GM12878 (cell line): Measurements from ENCODE around the gene DIRAS1. TPM values are rescaled to one million over a fixed set of nuclear protein-coding genes. Genes with fewer than 3 reads are reported as not detected.

Source experiments
- ATAC-seq: fragments of 200-7000 bp; cut with Tn5 transposase; 3 replicates; pipeline ENCODE4 v1.9.1; 2020; ENCODE audit warnings: mild to moderate bottlenecking, moderate library complexity
- BruUV-seq: library from RNA; stranded (reverse); fragments of 400-500 nt; replicated peaks from 2 replicates; lab custom pipeline; 2021; lab: Mats Ljungman, UMichigan
- CTCF ChIA-PET: fragments of 300-600 bp; sonication (Branson Sonifier 250); formaldehyde crosslinking; extraction: SDS; loops from one replicate; lab custom pipeline; 2021; ENCODE audit warnings: inconsistent platforms; lab: Yijun Ruan, JAX
- POLR2A ChIA-PET: fragments of 350-600 bp; formaldehyde crosslinking; extraction: SDS; loops from one replicate; lab custom pipeline; 2021; ENCODE audit warnings: inconsistent platforms; lab: Charles Lee
- RAD21 ChIA-PET: fragments of 300-600 bp; sonication (Branson Sonifier 250); formaldehyde crosslinking; loops from one replicate; lab custom pipeline; 2023; ENCODE audit warnings: antibody characterized with exemption; ENCODE audit not compliant: unreplicated experiment; lab: Charles Lee
- SMC1A ChIA-PET: fragments of 300-600 bp; sonication (Branson Sonifier 250); formaldehyde crosslinking; loops from one replicate; lab custom pipeline; 2023; ENCODE audit not compliant: unreplicated experiment, uncharacterized antibody; lab: Charles Lee
- DNase-seq: peaks from one replicate; pipeline ENCODE4 v3.0.0-alpha.2; 2011; ENCODE audit warnings: low read depth, low spot score
- FAIRE-seq: peaks from 3 replicates; lab custom pipeline; 2011; peaks lifted over from hg19 to GRCh38; lab: Jason Lieb, UNC
- H2AFZ ChIP-seq: 2 replicates; pipeline ENCODE4 v1.6.0; 2011; ENCODE audit warnings: low read depth, low read length, control low read depth; ENCODE audit not compliant: control insufficient read depth
- H3K27ac ChIP-seq: 2 replicates; pipeline ENCODE4 v1.5.1; 2011; ENCODE audit warnings: control low read depth; ENCODE audit not compliant: control insufficient read depth, insufficient read depth
- H3K27me3 ChIP-seq, 2 experiments: replicated peaks in 1 of 2; 2 replicates each; pipeline versions ENCODE4 v1.6.0 to v1.6.1; 2011; ENCODE audit warnings: low read length in 1 of 2; ENCODE audit not compliant: control insufficient read depth in 2 of 2, insufficient read depth in 2 of 2
- H3K36me3 ChIP-seq, 2 experiments: 2 replicates each; pipeline ENCODE4 v1.5.1; 2011; ENCODE audit warnings: low read length in 1 of 2; ENCODE audit not compliant: control insufficient read depth in 2 of 2, insufficient read depth in 2 of 2
- H3K4me1 ChIP-seq: 2 replicates; pipeline ENCODE4 v1.6.1; 2011; ENCODE audit warnings: mild to moderate bottlenecking, low read length, moderate library complexity, mixed read lengths; ENCODE audit not compliant: control insufficient read depth, insufficient read depth
- H3K4me2 ChIP-seq: 2 replicates; pipeline ENCODE4 v1.6.0; 2011; ENCODE audit warnings: control low read depth; ENCODE audit not compliant: control insufficient read depth, insufficient read depth
- H3K4me3 ChIP-seq: fragments of 200-600 bp; sonication (generic); 2 replicates; pipeline ENCODE4 v1.5.1; 2016
- H3K79me2 ChIP-seq: 2 replicates; pipeline ENCODE4 v1.6.0; 2011; ENCODE audit warnings: low read length; ENCODE audit not compliant: control insufficient read depth, insufficient read depth
- H3K9ac ChIP-seq: 2 replicates; pipeline ENCODE4 v1.8.0; 2011; ENCODE audit warnings: low read length, control low read depth, mixed read lengths; ENCODE audit not compliant: control insufficient read depth, insufficient read depth
- H3K9me3 ChIP-seq: replicated peaks from 3 replicates; pipeline ENCODE4 v1.5.1; 2011; ENCODE audit warnings: mild to moderate bottlenecking, low read length; ENCODE audit not compliant: control insufficient read depth, insufficient read depth
- H4K20me1 ChIP-seq: 2 replicates; pipeline ENCODE4 v1.6.0; 2011; ENCODE audit not compliant: control insufficient read depth, insufficient read depth
- CEBPZ ChIP-seq: fragments of 150-350 bp; IDR thresholded peaks from 2 replicates; pipeline ENCODE4 v1.6.1; 2016; ENCODE audit warnings: low read depth, low read length
- JUNB ChIP-seq: IDR thresholded peaks from 2 replicates; pipeline ENCODE4 v1.6.1; 2016; ENCODE audit warnings: antibody characterized with exemption, mild to moderate bottlenecking
- NFYA ChIP-seq: IDR thresholded peaks from 2 replicates; pipeline ENCODE4 v1.6.1; 2011; ENCODE audit warnings: low read depth, mild to moderate bottlenecking, low read length, improper control_type of control experiment, borderline replicate concordance
- PML ChIP-seq: IDR thresholded peaks from 2 replicates; pipeline ENCODE4 v1.6.1; 2012; ENCODE audit warnings: low read length, inconsistent platforms
- PRDM15 ChIP-seq: fragments of 450-650 bp; formaldehyde crosslinking; IDR thresholded peaks from 2 replicates; pipeline ENCODE4 v1.4.0; 2020; ENCODE audit warnings: mild to moderate bottlenecking, moderate library complexity
- RCOR1 ChIP-seq: conservative IDR thresholded peaks from 2 replicates; pipeline ENCODE4 v1.6.1; 2012; ENCODE audit warnings: low read depth, low read length, improper control_type of control experiment
- REST ChIP-seq: IDR thresholded peaks from 2 replicates; pipeline ENCODE4 v1.6.1; 2012; ENCODE audit warnings: mild to moderate bottlenecking, low read depth, low read length
- SMAD5 ChIP-seq: IDR thresholded peaks from 2 replicates; pipeline ENCODE4 v1.6.1; 2016; ENCODE audit warnings: antibody characterized with exemption, low read depth
- SPI1 ChIP-seq: IDR thresholded peaks from 2 replicates; pipeline ENCODE4 v1.6.1; 2011; ENCODE audit warnings: low read depth, mild to moderate bottlenecking, low read length, moderate library complexity, borderline replicate concordance; ENCODE audit not compliant: insufficient read depth
- SREBF2 ChIP-seq: IDR thresholded peaks from 2 replicates; pipeline ENCODE4 v1.6.1; 2012; ENCODE audit warnings: mild to moderate bottlenecking, low read length
- SUZ12 ChIP-seq: fragments of 200-600 bp; sonication (generic); IDR thresholded peaks from one replicate; pipeline ENCODE4 v1.6.1; 2018; ENCODE audit warnings: antibody characterized with exemption, mild to moderate bottlenecking; ENCODE audit not compliant: unreplicated experiment
- ZNF622 ChIP-seq: fragments of 450-650 bp; IDR thresholded peaks from 2 replicates; pipeline ENCODE4 v1.6.1; 2017; ENCODE audit warnings: mild to moderate bottlenecking, inconsistent platforms
- WGBS: methylation state at CpG from one replicate; pipeline ENCODE4 v1.1.6; 2016; ENCODE audit warnings: low lambda C conversion rate; ENCODE audit not compliant: insufficient replicate concordance, insufficient coverage; ENCODE audit errors: missing lambda C conversion rate; 5-methylcytosine and 5-hydroxymethylcytosine counted together
- in situ Hi-C: fragments of 300-500 bp; cut with MboI; formaldehyde crosslinking; loops from 9 replicates; pipeline ENCODE4 v1.14.3; 2018; ENCODE audit warnings: mixed read lengths
- intact Hi-C: fragments of 100-400 bp; cut with micrococcal nuclease; formaldehyde crosslinking; loops from one replicate; pipeline ENCODE4 v1.14.2; 2022; ENCODE audit not compliant: unreplicated experiment
- polyA plus RNA-seq, 11 experiments: library from polyadenylated mRNA; depleted of rRNA in 4 of 11; unstranded in 6 of 11; stranded (reverse) in 5 of 11; fragments of >200 nt; fragmentation: Nextera tagmentation in 4 of 11; fragmentation: Illumina TruSeq in 1 of 11; extraction: Ambion mirVana in 4 of 11; extraction: Trizol in 1 of 11; gene quantifications; 1 replicate in 1 of 11; 2 replicates in 10 of 11; pipeline versions ENCODE4 v1.2.1 to v1.2.3, GENCODE V29; 2011 to 2016; ENCODE audit warnings: inconsistent platforms in 2 of 11, missing spikeins in 2 of 11, low read depth in 1 of 11
- total RNA-seq, 4 experiments: library from RNA; depleted of rRNA in 3 of 4; stranded (reverse); fragments of >200 nt in 3 of 4; fragmentation: Illumina TruSeq in 1 of 4; extraction: Trizol in 1 of 4; gene quantifications; 2 replicates each; pipeline versions ENCODE4 v1.2.1 to v1.2.3, GENCODE V29; 2013 to 2021

DIRAS1 gene
- total and polyA plus RNA-seq, 10 of the 15 experiments (the other 5 are each of a cell fraction or from before 2014, with no cell fraction given) = 0.04 to 0.18 (median 0.08) TPM; not detected in 3

- TF ChIP-seq PRDM15 (CRISPR knock-in tag) (no peak), SREBF2 (no peak), PML (no peak), SUZ12 (no peak), REST (no peak), JUNB (no peak), ZNF622 (no peak), RCOR1 (no peak), SMAD5 (no peak), SPI1 (no peak), NFYA (no peak), CEBPZ (no peak)
- FAIRE-seq (no peak), ATAC-seq (no peak), DNase-seq (no peak)
- ChIA-PET CTCF (no interaction called here), POLR2A (no interaction called here), RAD21 (no interaction called here), SMC1A (no interaction called here)
- no peak overlapping the region for H3K9ac ChIP-seq
- peaks cover 5% of the 10 kb centered on the region; the same call in 2 of the 3 replicates for H3K9me3 ChIP-seq
- no peak overlapping the region for H3K4me3 ChIP-seq
- H4K20me1 ChIP-seq = no peaks in the 10 kb centered on the region
- H3K36me3 ChIP-seq = peaks cover 0 to 5% of the 10 kb centered on the region in 2 experiments; a peak in 1 of 4 replicates
- no peak overlapping the region for H3K4me2 ChIP-seq
- intact Hi-C loops = no loop called here
- no peak overlapping the region for H3K27ac ChIP-seq
- H2AFZ ChIP-seq = no peak overlapping the region
- no peaks in the 10 kb centered on the region for H3K27me3 ChIP-seq
- WGBS = 92% methylated on average over 11 of the region's 11 CpGs
- H3K4me1 ChIP-seq = peaks cover 23% of the 10 kb centered on the region
- no TSS peak for BruUV-seq
- H3K79me2 ChIP-seq = peaks cover 4% of the 10 kb centered on the region
- in situ Hi-C loops = no loop called here
Observed at GRCh38 chr19:2675892-2676291, 45.3 kb downstream of the DIRAS1 start.
